GM21367 (cell line): ENCODE measurements around the gene BCAS4.
"Not testable (repeated sequence)": the region's sequence is repeated elsewhere in the genome, so short reads cannot be mapped to it uniquely, and the experiment has no call there.

Source experiments
- ATAC-seq: cut with Tn5 transposase; IDR thresholded peaks from one replicate; pipeline ENCODE4 v1.9.1; 2021; ENCODE audit not compliant: unreplicated experiment

Gene BCAS4

GRCh38 chr20:50874111-50874757 is 79.4 kb downstream of the BCAS4 start:
- no peak for ATAC-seq

- ATAC-seq: no peak
These were observed 80.2 kb downstream of the BCAS4 start for GRCh38 chr20:50874758-50875665.

GRCh38 chr20:50876063-50876685 is 81.3 kb downstream of the BCAS4 start:
- no peak for ATAC-seq

- ATAC-seq: no peak
These were observed 82.0 kb downstream of the BCAS4 start for GRCh38 chr20:50876816-50877215.

- no peak for ATAC-seq
These were observed 82.4 kb downstream of the BCAS4 start for GRCh38 chr20:50877232-50877743.

- no peak for ATAC-seq
These were observed 85.0 kb downstream of the BCAS4 start for GRCh38 chr20:50879649-50880550.

GRCh38 chr20:50881759-50882424 is 87.0 kb downstream of the BCAS4 start:
- not testable (repeated sequence) for ATAC-seq

GRCh38 chr20:50883856-50884255 is 89.0 kb downstream of the BCAS4 start:
- ATAC-seq: no peak

GRCh38 chr20:50885068-50885467 is 90.2 kb downstream of the BCAS4 start:
- ATAC-seq: no peak

GRCh38 chr20:50885781-50886180 is 90.9 kb downstream of the BCAS4 start:
- no peak for ATAC-seq

GRCh38 chr20:50886184-50886790 is 91.4 kb downstream of the BCAS4 start:
- ATAC-seq: no peak

GRCh38 chr20:50887576-50887975 is 92.7 kb downstream of the BCAS4 start:
- no peak for ATAC-seq

- no peak for ATAC-seq
These were observed 96.3 kb downstream of the BCAS4 start for GRCh38 chr20:50891138-50891537.

GRCh38 chr20:50892394-50892793 is 97.5 kb downstream of the BCAS4 start:
- no peak for ATAC-seq

GRCh38 chr20:50893620-50894019 is 98.8 kb downstream of the BCAS4 start:
- no peak for ATAC-seq

- ATAC-seq: no peak
These were observed 100.4 kb downstream of the BCAS4 start for GRCh38 chr20:50895111-50895830.

- no peak for ATAC-seq
These were observed 103.6 kb downstream of the BCAS4 start for GRCh38 chr20:50898475-50898874.

- no peak for ATAC-seq
These were observed 105.4 kb downstream of the BCAS4 start for GRCh38 chr20:50900261-50900660.

GRCh38 chr20:50901301-50901700 is 106.4 kb downstream of the BCAS4 start:
- ATAC-seq: no peak
